ENCODE data around the gene TMEM255B.

The TMEM255B gene

DNA sequence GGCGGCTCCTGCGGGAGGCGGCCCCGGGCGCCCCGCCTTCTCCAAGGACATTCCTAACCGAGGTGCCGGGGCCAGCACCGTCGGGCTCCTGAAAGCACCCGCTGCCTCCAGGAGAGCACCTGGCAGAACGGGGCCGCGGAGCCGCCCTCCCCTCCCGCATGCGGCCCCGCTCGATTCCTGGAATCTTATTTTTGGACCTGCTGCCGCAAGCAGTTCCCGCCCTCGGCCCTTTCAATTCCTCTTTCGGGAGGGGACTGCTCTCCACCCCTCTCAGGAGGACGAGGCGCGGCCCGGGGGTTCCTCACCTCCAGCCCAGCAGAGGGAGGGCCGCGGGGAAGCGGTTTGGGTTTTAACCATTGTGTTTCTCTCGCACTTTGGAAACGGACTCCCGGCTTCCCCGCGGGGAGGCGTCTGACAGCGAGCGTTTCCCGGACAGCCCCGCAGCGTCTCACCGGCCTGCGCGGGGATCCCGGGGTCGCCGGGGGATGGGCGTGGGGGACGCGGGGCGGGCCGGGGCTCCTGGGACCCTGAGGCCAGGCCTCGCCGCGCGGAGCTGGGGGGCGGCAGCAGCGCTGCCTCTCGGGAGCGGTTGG lies 104.0 kb downstream of the TMEM255B start:
- no peak for DNase-seq (ENCODE audit: low read depth)
- no peak overlapping the region for H3K4me3 ChIP-seq (ENCODE audit: low read depth, low read length)
- TF ChIP-seq, protein P1, sequence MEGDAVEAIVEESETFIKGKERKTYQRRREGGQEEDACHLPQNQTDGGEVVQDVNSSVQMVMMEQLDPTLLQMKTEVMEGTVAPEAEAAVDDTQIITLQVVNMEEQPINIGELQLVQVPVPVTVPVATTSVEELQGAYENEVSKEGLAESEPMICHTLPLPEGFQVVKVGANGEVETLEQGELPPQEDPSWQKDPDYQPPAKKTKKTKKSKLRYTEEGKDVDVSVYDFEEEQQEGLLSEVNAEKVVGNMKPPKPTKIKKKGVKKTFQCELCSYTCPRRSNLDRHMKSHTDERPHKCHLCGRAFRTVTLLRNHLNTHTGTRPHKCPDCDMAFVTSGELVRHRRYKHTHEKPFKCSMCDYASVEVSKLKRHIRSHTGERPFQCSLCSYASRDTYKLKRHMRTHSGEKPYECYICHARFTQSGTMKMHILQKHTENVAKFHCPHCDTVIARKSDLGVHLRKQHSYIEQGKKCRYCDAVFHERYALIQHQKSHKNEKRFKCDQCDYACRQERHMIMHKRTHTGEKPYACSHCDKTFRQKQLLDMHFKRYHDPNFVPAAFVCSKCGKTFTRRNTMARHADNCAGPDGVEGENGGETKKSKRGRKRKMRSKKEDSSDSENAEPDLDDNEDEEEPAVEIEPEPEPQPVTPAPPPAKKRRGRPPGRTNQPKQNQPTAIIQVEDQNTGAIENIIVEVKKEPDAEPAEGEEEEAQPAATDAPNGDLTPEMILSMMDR (IDR thresholded peaks at IDR 0.05; ENCODE audit: low read depth, low read length), result no peak
- TF ChIP-seq POLR2A (IDR thresholded peaks at IDR 0.05; ENCODE audit: extremely low read depth, insufficient read length), result no peak
- TF ChIP-seq MYC (IDR thresholded peaks at IDR 0.05; ENCODE audit: low read depth, low read length), result no peak
- TF ChIP-seq, protein P2, sequence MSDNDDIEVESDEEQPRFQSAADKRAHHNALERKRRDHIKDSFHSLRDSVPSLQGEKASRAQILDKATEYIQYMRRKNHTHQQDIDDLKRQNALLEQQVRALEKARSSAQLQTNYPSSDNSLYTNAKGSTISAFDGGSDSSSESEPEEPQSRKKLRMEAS (IDR thresholded peaks at IDR 0.05; ENCODE audit: low read depth, low read length), result no peak

DNA sequence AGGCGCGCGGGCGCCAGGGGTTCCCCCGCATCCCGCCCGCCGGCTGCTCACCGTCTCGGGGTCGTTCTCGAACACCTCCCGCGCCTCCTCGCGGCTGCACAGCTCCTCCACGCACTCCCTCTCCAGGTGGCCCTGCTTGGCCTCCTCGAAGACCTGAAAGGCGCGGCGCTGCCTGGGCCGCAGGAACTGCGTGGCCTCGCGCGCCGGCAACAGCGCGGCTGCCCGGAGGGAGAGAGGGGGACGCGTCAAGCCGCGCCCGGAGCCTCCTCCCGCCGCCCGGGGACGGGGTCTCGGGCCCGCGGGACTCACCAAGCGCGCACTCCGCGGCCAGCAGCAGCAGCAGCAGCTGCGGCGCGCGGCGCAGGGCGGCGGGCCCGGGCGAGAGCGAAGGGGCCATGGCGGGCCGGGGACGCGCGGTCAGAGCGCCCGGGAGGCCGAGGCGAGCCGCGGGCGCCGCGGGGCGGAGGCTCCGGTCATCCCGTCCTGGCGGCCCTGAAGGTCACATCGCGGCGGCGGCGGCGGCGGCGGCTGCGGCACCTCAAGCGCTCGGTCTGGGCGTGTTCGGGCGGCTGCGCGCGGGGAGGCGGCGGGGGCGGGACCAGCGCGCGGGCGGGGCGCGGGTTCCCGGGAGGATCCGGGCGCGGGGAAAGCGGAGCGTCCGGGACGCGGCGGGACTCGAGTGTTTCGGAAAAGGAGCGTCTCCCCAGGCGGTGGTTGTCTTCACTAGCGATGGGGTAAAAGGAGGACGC lies 104.7 kb downstream of the TMEM255B start, which contains the start of gene GAS6:
Gene GAS6 (minus strand): TSS at position 553 of the 749 bp plus-strand sequence. CDS start 156 bp downstream, at position 397.
- TF ChIP-seq POLR2A (IDR thresholded peaks at IDR 0.05; ENCODE audit: extremely low read depth, insufficient read length) (no peak), MYC (IDR thresholded peaks at IDR 0.05; ENCODE audit: low read depth, low read length) (no peak)
- TF ChIP-seq, protein P1 (IDR thresholded peaks at IDR 0.05; ENCODE audit: low read depth, low read length), result no peak
- TF ChIP-seq, protein P2 (IDR thresholded peaks at IDR 0.05; ENCODE audit: low read depth, low read length), result no peak
- DNase-seq (ENCODE audit: low read depth), result no peak
- no peak within 1 kb of the TSS for H3K4me3 ChIP-seq (ENCODE audit: low read depth, low read length)

DNA sequence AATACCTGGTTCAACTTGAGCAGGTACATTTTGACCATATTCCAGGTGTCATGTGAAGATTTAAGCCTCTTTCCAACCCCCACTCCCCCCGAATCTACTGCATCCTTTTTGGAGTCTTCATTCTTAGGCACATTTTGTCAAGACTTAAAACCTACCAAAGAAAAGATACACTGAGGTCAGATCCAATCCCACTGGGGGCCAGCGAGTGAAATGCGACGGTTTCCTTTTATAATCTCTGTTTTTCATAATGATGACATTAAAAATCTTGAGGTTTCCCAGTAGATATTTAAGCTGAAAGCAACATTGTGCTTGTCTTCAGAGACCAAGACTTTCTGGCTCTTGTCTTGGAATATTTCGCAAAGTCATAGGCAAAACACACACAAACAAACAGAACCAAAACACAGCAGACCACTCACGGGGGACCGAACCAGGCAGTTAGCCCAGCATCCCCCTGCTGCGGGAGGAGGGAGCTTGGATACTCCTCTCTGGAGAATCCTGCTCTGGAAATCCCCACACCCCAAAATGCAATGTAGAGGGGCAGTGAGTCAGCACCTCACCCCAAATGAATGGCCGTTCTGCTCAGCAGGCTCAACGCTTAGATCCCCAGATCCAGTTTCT lies 105.4 kb downstream of the TMEM255B start:
- DNase-seq (ENCODE audit: low read depth), result no peak
- TF ChIP-seq, protein P2 (IDR thresholded peaks at IDR 0.05; ENCODE audit: low read depth, low read length), result no peak
- TF ChIP-seq, protein P1 (IDR thresholded peaks at IDR 0.05; ENCODE audit: low read depth, low read length), result no peak
- TF ChIP-seq POLR2A (IDR thresholded peaks at IDR 0.05; ENCODE audit: extremely low read depth, insufficient read length), result no peak
- no peak for TF ChIP-seq MYC (IDR thresholded peaks at IDR 0.05; ENCODE audit: low read depth, low read length)
- H3K4me3 ChIP-seq (ENCODE audit: low read depth, low read length), result no peak overlapping the region

DNA sequence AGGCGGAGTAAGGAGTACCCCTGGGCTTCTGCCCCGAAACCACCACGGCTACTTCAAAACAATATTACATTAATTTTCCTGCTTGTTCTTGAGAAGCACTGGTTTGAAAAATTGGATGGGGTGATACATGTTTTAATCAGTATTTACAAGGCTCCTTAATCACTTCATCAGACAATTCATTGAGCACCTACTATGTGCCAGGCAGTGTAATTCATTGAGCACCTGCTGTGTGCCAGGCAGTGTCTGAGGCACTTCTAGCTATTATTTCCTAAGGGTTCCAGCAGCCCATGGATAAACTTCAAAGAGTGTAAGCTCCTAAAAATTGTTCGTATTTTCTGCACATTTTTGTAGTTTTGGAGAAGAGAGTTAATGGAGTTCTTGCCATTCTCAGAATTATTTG lies 106.4 kb downstream of the TMEM255B start:
- no peak for DNase-seq (ENCODE audit: low read depth)
- TF ChIP-seq, protein P2 (IDR thresholded peaks at IDR 0.05; ENCODE audit: low read depth, low read length), result no peak
- TF ChIP-seq, protein P1 (IDR thresholded peaks at IDR 0.05; ENCODE audit: low read depth, low read length), result no peak
- TF ChIP-seq MYC (IDR thresholded peaks at IDR 0.05; ENCODE audit: low read depth, low read length), result no peak
- no peak for TF ChIP-seq POLR2A (IDR thresholded peaks at IDR 0.05; ENCODE audit: extremely low read depth, insufficient read length)
- no peak overlapping the region for H3K4me3 ChIP-seq (ENCODE audit: low read depth, low read length)

All from NB4 (cell line).